Colon (tissue), 2 donors: Measurements from ENCODE around the gene CAPN12.

Experiments
- FAIRE-seq: peaks from 2 replicates; lab custom pipeline; 2012; peaks lifted over from hg19 to GRCh38; lab: Jason Lieb, UNC
- donor health status: control.
- donor health status: control.

The CAPN12 gene

DNA sequence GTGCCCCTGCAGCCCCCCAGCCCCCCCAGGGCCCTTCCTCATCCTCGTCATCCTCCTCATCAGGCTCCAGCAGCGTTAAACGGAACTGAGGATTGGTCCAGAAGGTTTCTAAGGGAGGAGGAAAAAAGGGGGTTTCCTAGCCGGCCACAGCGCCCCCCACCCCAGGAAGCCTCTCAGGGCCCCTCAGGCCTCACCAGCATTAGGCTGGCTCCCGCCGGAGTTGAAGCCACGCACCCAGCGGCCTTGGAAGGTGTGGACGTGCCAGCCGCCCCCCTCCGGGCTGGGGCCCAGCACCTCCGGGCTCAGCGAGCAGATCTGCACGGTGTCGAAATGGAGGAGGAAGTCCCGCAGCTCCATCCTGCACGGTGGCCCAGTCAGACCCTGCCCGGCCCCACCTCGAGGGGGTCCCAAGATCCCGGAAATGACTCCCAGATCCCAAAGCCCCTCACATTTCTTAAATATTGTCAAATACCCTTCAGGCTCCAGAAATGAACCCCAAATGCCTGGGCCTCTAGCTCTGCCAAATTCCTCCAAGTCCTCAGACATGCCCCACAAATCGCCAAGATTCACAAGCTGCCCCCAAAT, 6.9 kb downstream of the CAPN12 start:
- FAIRE-seq: no peak

DNA sequence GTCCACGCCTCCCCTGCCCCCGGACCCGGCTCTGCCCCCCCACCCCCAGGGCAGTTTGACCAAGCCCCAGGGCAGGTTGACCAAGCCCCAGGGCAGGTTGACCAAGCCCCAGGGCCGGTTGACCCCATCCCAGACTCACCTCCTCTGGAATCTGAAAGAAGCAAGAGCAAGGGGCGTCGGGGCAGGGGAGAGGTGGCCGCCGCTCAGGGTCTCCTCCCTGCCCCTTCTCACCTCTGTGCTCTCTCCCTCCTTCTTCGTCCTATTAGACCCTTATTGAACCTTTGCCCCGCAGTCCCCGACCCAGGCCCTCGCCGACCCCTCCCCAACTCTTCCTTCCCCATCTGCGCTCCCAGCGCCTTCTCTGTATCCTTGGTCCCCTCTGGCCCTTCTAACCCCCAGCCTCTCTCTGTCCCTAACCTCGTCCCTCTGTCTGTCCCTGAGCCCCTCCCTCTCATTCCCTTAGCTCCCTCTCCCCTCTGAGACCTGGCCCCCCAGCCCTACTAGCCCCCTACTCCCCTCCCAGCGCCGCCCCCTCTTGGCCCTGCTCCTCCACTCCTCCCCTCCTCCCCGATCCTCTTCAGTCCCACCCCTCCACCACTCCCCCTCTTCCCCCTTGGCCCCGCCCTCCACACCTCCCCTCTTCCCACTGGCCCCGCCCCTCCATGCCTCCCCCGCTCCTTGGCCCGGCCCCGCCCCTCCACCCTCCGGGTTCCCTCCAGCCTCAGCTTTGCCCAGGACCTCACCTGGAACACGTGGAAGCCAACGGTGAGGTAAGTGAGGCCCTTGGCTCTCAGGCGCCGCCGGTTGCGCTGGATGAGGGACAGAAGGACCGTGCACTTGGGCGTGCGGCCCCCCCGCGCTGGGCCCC, 7.6 kb downstream of the CAPN12 start:
- FAIRE-seq: no peak

DNA sequence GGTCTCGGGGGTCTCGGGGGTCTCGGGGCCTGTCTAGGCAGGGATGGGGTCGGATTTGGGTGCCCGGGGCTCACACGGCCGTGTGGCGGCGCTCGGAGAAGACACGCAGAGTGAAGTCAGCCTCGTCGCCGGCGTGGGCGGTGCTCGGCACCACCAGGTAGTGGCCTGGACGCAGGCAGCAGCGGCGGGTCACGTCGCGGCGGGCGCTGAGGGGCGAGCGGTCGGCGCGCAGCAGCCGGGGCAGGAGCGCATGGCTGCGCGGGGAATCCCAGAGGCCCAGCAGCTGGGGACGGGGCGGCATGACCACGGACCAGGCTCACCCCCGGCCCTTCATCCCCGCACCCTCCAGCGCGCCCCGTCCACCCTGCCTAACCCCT, 8.2 kb downstream of the CAPN12 start:
- FAIRE-seq: no peak

DNA sequence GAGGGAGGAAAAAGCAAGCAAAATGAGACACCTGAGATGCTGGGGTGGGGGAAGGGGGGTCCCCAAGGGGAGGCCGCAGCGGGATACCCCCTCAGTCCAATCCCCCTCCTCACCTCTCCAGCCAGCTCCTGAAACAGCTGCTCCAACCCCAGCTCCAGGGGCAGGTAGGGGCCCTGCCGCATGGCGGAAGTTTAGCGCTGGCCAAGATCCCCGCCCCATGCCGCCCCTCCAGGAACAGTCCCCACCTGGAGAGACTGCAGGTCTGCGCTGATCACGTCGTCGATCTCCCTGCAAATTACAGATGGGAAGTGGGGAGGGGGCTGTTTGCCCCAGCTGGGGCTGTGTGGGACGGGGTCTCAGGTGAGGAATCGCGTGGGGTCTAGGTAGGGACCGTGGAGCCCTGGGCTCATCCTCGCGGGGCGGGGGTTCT, 9.0 kb downstream of the CAPN12 start:
- no peak for FAIRE-seq

DNA sequence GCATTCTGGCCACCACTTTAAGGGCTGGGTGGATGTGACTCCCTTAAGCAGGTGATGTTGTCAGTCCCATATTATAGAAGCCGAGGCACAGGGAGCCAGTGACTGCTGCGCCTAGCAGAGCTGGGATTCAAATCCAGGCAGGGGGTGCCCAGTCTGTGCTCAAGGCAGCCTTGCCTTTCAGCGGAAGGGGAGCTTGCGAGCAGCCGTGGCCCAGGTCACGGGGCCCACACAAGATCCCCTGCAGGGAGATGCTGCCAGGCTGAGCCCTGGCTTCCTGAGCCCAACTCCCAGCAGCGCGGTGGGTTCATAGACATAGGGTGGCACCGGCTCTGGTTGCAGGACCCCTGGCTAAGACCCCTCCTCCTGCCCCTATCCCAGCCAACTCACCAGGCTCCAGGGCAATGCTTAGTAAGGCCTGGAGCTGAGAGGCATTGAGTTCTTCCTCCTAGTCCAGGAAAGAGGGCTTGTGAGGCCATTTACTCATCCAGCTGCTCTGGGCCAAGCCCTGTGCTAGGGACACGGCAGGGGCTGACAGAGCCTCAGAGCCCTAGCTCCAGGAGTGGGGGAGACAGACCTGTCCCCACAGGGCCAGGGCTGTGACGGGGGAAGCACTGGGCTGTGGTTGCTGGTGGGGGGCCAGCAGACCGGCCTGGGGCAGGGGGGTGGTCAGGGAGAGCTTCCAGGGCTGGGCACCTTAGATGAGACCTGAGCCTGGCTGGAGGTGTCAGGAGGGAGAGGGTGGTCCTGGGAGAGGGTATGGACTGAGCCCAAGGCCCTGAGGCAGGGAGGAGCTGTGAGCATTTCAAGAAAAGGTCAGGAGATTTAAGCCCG, 9.6 kb downstream of the CAPN12 start:
- FAIRE-seq: no peak

DNA sequence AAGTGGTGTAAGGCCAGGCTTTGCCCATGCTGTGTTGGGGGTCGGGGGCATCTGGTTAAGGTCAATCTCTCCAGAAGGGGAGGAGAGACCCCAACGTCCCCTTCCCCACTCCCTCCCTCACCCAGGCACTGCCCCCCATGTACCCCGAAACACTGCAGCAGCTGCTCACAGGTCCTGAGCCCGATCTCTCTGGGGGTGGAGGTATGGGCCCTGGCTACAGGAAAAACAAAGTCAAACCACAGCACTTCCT, 10.2 kb downstream of the CAPN12 start:
- no peak for FAIRE-seq

DNA sequence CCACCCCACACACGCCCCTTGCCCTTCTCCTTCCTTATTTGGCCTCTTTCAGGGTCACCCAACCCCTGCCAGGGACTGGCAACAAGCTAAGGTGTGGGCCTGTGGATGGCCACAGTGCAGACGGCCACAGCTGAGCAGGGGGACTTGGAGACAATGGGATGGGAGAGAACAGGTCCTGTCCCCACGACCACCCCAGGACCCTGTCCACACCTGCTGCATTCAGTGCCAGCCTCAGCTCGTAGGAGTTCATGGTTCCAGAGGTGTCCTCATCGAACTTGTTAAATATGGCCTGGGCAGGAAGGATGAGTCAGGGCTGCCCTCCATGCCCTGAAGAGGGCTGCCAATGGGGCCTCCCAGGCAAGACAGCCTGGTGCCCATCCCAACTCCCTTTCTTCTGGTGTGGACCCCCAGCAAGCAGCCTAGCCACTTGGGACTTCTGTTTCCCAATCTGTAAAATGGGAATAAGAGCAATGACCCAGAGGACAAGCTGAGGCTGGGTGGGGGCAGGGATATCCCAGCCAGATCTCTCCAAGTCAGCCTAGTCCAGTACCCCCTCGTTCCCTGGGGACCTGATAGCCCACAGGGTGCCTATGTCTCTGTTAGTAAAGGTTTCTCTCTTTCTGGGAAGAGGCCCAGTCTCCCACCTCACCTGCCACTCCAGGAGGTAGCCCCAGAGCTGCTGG, 10.6 kb downstream of the CAPN12 start:
- no peak for FAIRE-seq

DNA sequence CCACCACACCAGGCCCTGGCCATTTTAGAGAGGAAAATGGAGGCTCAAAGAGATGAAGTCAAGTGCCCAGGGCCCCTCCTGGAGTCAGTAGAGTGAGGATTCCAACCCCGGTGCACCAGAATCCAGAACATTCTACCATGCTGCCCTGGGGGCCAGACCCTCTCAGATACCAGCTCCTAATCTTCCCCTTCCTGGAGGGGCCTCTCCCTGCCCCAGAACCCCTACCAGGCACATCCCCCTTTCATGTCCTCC, 11.1 kb downstream of the CAPN12 start:
- FAIRE-seq: no peak

DNA sequence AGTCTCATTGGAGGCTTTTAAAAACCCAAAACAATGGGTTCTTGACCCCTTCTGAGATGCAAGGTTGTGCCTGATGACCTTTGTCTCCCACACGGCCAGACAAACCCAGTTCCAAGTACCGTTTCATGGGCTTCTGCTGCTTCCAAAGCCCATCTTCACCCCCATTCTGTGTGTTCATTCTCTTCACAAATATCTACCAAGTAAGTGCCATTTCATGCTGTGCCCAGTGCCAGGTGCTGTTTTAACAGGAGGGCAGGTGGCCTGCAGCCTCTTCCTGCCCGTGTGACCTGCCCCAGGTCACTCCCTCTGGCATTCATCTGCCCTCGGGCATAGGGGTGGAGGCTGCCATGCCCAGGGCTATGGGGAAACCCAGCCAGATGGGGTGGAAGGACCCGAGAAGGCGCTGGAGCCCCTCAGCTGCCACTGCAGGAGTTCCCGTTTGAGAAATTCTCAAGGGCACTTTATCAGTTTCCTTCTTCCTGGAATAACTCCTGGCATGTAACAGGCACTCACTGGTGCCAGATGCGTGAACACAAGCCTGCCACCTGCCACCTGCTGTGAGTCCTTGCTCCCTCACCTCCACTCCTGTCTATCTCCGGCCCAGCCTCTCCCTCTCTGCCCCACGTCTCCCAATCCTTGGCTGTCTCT, 12.5 kb downstream of the CAPN12 start:
- no peak for FAIRE-seq

DNA sequence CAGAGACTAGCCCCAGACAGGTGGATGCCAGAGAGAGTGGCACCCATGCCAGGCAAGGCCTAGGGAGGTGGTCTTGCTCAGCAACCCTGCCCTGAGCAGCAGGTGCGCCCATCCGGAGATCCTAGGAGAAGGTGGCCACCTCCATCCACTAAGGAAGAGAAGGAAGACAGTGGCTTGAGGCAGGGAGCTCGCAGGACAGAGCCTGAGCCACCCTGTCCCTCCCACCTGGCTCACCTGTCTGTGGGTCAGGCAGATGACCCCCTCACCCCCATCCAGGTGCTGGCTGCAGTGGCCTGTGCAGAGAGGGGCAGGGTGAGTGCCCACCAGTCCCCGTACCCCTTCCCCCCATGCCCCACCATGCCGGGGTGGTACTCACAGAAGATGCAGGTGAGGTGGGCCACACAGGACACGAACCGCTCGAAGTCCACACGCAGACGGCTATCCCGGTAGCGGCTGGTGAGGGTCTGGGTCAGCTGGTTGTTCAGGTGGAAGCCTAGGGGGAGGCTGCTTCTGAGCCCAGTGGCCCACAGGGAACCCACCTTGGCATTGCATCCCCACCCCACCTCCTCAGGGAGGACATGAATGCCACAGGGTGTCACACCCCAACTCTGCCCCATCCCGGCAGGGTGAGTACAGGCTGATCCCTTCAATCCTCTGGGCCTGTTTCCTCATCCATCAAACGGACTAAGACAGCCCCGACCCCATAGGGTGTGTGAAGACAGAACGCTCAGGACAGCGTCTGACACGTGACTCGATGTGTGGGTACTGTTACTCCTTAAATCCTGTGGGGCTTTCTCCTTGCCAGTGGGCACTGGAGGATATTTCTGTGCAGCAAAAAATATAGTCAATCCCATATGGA, 13.3 kb downstream of the CAPN12 start:
- no peak for FAIRE-seq

DNA sequence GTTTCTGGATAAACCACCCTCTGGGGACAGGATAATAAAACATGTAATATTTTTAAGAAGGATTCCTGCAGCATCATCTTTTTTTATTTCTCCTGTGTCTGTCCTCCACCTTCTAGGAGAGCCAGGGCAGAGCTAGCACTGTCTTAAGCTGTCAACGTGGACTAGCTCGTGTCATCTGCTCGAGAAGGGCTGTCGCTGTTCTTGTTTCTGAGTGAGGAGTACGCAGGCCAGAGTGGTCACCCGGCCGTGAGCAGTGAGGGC, 13.9 kb downstream of the CAPN12 start:
- FAIRE-seq: no peak

DNA sequence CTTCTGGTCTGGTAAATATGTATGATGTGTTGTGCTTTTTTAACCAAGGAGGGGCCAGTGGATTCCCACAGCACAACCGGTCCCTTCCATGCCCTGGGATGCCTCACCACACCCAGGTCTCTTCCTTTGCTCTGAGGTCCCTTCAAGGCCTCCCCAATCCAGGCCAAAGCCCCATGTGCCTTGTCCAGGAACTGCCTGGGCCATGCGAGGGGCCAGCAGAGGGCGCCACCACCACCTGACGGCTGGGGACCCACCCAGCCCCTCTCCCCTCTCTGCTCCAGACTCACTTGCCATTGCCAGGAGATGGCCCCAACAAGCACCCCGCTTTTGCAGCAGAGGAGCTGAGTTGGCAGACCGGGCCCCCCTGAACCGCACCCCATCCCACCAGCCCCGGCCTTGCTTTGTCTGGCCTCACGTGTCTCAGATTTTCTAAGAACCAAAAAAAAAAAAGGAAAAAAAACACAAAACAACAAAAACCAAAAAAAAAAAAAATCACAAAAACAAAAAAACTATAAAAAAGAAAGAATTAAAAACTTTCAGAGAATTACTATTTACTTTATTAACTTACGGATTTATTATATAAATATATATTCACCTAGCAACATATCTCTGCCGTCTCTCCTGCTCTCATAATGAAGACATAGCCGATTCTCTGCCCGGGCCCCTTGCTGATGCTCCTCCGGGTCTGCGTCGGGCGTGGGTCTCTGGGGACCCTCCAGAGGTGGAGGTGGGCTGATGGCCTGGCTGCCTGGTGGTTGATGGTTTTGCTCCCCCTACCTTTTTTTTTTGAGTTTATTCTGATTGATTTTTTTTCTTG, 14.4 kb downstream of the CAPN12 start:
- FAIRE-seq: no peak

DNA sequence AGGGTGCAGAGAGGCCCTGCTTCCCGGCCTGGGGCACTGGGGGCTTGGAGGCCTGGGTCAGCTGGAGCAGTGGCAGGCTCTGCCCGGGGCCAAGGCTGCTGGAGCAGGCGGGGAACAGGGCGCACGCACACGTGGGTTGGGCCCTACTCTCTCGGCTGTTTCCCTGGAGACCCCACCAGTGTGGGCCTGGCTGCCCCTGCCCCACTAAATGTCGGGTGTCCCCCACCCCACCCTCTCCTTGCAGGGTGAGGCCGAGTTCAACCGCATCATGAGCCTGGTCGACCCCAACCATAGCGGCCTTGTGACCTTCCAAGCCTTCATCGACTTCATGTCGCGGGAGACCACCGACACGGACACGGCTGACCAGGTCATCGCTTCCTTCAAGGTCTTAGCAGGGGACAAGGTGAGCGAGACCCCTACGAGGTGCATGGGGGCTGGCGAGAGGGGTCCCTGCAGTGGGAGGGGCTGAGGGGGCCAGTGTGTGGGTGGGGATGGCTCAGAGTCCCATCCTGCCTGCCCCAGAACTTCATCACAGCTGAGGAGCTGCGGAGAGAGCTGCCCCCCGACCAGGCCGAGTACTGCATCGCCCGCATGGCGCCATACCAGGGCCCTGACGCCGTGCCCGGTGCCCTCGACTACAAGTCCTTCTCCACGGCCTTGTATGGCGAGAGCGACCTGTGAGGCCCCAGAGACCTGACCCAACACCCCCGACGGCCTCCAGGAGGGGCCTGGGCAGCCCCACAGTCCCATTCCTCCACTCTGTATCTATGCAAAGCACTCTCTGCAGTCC, 15.3 kb downstream of the CAPN12 start:
- no peak for FAIRE-seq

DNA sequence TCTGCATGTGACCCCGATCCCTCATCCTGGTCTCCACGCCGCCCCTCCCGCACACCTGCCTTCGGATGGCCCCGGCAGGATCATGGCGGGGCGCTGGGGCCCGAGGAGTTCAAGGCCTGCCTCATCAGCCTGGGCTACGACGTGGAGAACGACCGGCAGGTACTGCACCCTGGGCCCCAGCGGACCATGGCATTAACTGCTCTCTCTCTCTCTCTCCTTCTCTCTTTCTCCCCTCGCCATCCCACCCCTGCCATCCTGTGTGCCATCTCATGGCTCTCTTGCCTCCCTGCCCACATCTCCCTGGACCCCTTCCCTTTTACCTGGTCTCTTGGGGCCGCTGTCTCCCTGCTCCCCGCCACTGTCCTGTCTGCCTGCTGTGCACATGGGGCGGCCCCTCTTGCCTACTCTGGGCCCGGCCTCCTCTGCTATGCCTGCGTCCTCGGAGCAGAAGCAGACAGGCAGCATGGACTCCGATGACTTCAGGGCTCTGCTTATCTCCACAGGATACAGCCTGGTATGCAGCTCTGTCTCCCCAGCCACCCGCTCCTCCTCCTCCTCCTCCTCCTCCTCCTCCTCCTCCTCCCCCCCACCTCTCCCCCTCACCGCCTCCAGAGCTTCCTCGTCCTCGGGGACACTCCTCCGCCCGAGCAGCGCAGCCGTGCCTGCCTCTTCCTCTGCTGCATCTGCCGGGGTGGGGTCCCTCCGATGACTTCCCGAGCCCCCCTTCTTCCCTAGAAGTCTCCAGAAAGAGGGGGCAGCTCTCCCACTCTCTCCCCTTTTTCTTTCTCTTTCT, 16.2 kb downstream of the CAPN12 start:
- no peak for FAIRE-seq

DNA sequence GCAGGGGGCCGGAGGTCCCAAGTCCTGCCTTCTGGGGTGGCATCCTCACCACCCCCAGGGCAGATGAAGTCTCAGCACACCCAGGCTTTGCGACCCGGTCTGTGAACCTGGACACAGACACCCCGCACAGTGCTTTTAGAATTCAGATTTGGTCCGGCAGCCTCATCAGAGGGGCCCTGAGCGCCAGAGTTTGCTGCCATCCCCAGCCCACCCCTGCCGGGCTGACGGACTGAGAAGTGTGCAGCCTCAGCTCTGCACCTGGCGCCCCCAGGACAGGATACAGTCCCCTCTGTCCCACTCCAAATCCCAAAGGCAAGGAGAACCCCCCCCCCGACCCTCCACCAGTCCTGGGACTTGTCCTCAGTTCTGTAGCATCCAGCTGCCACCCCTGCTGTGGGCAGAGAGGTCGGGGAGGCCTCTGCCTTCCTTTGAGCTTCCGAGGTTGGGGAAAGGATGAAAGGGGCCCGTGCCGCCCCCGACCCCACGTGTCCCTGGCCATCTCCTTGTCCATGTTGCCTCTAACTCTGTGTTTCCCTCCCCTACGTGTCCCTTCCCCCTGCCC, 16.9 kb downstream of the CAPN12 start:
- no peak for FAIRE-seq

DNA sequence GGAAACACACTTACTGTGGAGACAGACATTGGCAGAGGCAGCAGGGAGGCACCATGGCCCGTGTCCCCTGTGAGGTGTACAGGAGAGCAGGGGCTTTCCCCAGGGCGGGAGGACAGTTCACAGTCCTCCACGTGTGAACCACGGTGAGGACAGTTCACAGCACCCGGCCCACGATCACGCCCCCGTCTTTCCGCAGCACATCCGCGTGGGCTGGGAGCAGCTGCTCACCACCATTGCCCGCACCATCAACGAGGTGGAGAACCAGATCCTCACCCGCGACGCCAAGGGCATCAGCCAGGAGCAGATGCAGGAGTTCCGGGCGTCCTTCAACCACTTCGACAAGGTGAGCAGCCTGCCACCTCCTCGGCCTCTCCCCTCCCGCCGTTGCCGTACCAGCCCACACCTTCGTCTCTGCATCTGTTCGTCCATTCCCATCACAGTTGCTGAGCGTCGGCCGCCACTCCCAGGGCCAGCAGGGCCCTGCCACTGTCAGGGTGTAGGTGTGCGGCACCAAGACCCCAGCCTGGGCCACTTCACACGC, 17.4 kb downstream of the CAPN12 start:
- no peak for FAIRE-seq

DNA sequence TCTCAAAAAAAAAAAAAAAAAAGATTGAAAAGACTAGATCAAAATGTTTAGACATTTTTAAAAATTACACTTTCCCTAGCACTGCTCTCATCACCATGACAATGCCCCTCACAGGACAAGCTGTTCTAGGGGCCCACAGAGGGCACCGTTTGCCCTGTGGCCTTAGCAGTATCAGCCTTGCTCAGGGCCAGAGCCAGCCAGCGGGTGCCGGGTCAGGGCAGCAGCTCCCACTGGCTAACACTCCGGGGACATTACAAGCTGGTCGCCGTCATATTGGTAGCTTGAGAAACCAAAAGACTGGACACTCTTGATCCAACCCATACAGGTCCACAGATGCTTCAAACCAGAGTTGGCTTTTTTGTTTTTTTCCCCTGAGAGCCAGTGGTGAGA, 18.0 kb downstream of the CAPN12 start:
- no peak for FAIRE-seq

DNA sequence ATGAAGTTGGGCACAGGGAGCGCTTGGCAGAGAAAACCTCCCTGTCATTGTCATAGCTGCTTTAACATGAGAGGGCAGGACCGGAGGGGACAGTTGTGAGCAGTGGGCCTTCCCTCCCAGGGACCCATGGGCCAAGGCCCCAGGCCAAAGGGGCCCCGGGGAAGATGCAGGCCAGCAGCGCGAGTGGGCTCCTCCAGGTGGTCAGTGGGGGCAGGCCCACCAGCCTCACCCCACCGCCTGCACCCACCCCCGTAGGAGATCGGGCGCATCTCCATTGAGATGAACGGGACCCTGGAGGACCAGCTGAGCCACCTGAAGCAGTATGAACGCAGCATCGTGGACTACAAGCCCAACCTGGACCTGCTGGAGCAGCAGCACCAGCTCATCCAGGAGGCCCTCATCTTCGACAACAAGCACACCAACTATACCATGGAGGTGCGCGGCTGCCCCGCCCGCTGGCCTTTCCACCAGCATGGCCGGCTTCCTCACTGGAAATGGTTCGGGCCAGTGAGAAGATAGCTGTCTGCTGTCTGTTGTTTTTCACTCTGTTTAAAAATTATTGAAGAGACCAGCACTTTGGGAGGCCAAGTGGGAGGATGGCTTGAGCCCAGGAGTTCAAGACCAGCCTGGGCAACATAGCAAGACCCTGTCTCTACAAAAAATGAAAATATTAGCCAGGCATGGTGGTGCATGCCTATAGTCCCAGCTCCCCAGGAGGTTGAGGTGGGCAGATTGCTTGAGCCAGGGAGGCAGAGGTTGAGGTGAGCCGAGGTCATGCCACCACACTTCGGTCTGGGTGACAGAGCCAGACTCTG, 18.6 kb downstream of the CAPN12 start:
- no peak for FAIRE-seq
